Tibial artery (tissue), 4 donors: Measurements from ENCODE around the gene C1QTNF3.

ENCODE experiments used
- DNase-seq, 2 donors: peaks; one replicate each; pipeline ENCODE4 v3.0.0-alpha.2; 2019
- H3K27ac ChIP-seq, 2 donors: fragments of 200-600 bp; sonication (generic) in 1 of 2; 1 replicate in 1 of 2; 2 replicates in 1 of 2; pipeline ENCODE4 v1.5.1; 2018 to 2019; ENCODE audit warnings: mild to moderate bottlenecking in 1 of 2
- H3K27me3 ChIP-seq, 2 donors: fragments of 200-600 bp; sonication (generic) in 1 of 2; one replicate each; pipeline versions ENCODE4 v1.5.1 to v1.6.0; 2016 to 2019
- H3K36me3 ChIP-seq, 3 donors: fragments of 200-600 bp; sonication (generic) in 2 of 3; one replicate each; pipeline ENCODE4 v1.5.1; 2016 to 2019; ENCODE audit warnings: mild to moderate bottlenecking in 2 of 3
- H3K4me1 ChIP-seq, 4 donors: fragments of 200-600 bp; sonication (generic) in 2 of 4; 1 replicate in 3 of 4; 2 replicates in 1 of 4; pipeline ENCODE4 v1.5.1; 2016 to 2019
- H3K4me3 ChIP-seq, 2 donors: fragments of 200-600 bp; sonication (generic) in 1 of 2; 1 replicate in 1 of 2; 2 replicates in 1 of 2; pipeline ENCODE4 v1.5.1; 2018 to 2019; ENCODE audit warnings: mild to moderate bottlenecking in 2 of 2
- H3K9me3 ChIP-seq, 3 donors: fragments of 200-600 bp; sonication (generic) in 1 of 3; one replicate each; pipeline ENCODE4 v1.5.1; 2016 to 2019
- intact Hi-C: fragments of 100-400 bp; cut with DNase I; formaldehyde crosslinking; loops from one replicate; pipeline ENCODE4 v1.15.0; 2023; ENCODE audit warnings: low total_unique reads
- TF ChIP-seq, protein P1 (sequence below), 2 experiments: fragments of 200-600 bp in 1 of 2; fragments of 450-650 bp in 1 of 2; IDR thresholded peaks; one replicate each; pipeline ENCODE4 v1.5.1; 2017 to 2019; ENCODE audit warnings: antibody characterized with exemption in 2 of 2, mild to moderate bottlenecking in 1 of 2, moderate library complexity in 1 of 2

The C1QTNF3 gene

DNA sequence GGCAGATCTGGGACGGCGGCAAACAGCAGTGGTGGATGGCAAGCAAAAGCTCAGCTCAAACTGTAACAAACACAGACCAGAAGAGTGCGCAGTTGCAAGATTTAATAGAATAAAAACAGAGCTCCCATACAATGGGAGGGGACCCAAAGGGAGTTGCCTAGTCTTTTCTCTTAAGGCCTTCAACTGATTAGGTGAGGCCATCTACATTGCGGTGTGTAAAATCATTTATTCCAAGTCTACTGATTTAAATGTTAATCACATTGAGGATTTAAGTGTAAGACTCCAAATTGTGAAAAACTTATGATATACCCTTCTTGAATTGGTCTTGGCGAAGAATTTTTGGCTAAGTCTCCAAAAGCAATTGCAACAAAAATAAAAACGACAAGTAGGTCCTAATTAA is 21.6 kb upstream of the C1QTNF3 start:
- TF ChIP-seq, protein P1, sequence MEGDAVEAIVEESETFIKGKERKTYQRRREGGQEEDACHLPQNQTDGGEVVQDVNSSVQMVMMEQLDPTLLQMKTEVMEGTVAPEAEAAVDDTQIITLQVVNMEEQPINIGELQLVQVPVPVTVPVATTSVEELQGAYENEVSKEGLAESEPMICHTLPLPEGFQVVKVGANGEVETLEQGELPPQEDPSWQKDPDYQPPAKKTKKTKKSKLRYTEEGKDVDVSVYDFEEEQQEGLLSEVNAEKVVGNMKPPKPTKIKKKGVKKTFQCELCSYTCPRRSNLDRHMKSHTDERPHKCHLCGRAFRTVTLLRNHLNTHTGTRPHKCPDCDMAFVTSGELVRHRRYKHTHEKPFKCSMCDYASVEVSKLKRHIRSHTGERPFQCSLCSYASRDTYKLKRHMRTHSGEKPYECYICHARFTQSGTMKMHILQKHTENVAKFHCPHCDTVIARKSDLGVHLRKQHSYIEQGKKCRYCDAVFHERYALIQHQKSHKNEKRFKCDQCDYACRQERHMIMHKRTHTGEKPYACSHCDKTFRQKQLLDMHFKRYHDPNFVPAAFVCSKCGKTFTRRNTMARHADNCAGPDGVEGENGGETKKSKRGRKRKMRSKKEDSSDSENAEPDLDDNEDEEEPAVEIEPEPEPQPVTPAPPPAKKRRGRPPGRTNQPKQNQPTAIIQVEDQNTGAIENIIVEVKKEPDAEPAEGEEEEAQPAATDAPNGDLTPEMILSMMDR (IDR thresholded peaks at IDR 0.05) = no peak
- Histone ChIP-seq H3K4me3 (no peak overlapping the region), H3K4me1 (no peaks in the 10 kb centered on the region), H3K36me3 (peaks cover 0 to 7% (median 0%) of the 10 kb centered on the region in 3 donors), H3K9me3 (no peaks in the 10 kb centered on the region), H3K27me3 (no peaks in the 10 kb centered on the region), H3K27ac (no peak overlapping the region)
- intact Hi-C loops = no loop called here
- DNase-seq = no peak

DNA sequence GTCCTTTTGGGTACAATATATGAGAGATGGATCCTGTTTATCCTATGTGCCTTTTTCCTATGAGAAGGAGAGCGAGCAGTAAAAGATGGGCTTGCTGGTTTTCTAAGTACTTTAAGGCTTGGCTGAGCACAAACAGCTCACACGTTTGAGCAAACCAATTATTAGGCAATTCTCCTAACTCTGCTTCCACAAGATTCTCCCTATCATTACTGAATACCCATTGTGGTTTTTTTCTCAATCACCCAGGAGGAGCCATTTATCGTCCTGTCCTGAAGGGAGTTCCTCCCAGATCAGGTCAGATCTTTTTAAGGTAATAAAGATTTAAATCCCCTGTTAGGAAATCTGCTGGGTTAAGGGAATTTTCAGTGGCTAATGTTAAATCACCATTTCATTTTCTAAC is 19.4 kb upstream of the C1QTNF3 start:
- Histone ChIP-seq H3K36me3 (peaks cover 0 to 7% (median 0%) of the 10 kb centered on the region in 3 donors), H3K9me3 (no peaks in the 10 kb centered on the region), H3K4me3 (no peak overlapping the region), H3K4me1 (no peaks in the 10 kb centered on the region), H3K27ac (no peak overlapping the region), H3K27me3 (no peaks in the 10 kb centered on the region)
- TF ChIP-seq, protein P1 (IDR thresholded peaks at IDR 0.05) = no peak
- intact Hi-C loops = no loop called here
- no peak for DNase-seq

DNA sequence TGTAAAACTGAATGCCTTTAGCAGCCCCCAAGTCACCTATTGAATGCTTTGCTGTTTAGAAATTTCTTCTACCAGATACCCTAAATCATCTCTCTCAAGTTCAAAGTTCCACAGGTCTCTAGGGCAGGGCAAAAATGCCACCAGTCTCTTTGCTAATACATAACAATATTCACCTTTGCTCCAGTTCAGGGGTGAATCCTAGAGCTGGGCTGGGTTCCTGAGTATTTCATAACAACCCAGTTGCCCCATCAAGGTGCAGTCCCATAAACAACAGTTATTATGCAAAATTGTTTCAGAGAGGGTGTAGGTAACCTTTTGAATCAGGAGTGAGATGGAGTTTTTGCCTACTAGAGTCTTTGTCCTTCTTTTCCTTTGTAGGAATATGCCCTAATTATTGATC is 19.0 kb upstream of the C1QTNF3 start:
- no peaks in the 10 kb centered on the region for H3K4me1 ChIP-seq
- TF ChIP-seq, protein P1 (IDR thresholded peaks at IDR 0.05) = no peak

DNA sequence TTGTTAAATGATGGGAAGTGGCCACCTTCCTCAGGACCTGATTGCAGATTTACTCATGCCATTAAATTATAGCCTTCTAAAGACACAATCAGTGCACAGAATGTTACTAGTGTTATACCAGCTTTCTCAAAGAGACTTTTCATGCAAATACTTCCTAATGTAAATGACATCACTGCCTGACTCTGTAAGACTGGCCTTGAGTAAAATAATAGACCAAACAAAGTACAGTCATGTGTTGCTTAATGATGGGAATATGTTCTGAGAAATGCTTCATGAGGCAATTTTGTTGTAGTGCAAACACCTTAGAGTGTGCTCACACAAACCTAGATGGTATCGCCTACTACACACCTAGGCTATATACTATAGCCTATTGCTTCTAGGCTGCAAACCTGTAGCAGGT is 17.0 kb upstream of the C1QTNF3 start:
- Histone ChIP-seq H3K4me3 (no peak overlapping the region), H3K4me1 (no peaks in the 10 kb centered on the region), H3K9me3 (no peaks in the 10 kb centered on the region), H3K27me3 (no peaks in the 10 kb centered on the region), H3K36me3 (peaks cover 0 to 7% (median 0%) of the 10 kb centered on the region in 3 donors), H3K27ac (no peak overlapping the region)
- TF ChIP-seq, protein P1 (IDR thresholded peaks at IDR 0.05) = no peak
- DNase-seq = no peak
- intact Hi-C loops = no loop called here

More for the DNA sequence above, 19.0 kb upstream of the C1QTNF3 start:
- H3K4me3 ChIP-seq = no peak overlapping the region
- no peak for DNase-seq
- no peak overlapping the region for H3K27ac ChIP-seq
- peaks cover 0 to 7% (median 0%) of the 10 kb centered on the region in 3 donors for H3K36me3 ChIP-seq
- intact Hi-C loops = no loop called here
- H3K9me3 ChIP-seq = no peaks in the 10 kb centered on the region
- H3K27me3 ChIP-seq = no peaks in the 10 kb centered on the region

DNA sequence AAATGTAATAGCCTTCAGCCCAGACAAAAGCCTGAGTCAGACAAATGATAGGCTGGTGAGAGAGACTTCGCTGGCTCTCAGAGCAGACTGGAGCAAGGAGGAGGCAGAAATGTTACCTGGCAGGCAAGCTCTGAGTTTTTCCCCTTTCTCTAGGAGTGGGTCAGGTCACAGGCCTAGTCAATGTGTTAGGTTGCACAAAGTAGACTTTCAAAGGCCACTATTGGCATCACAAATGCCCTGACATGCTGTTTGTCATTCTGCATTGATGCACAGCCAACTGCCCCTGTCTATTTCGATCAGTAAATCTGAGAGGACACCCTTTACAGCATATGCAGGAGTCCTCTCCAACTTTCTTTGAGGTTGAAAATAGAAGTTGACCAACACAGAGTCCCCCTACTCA is 15.5 kb upstream of the C1QTNF3 start:
- H3K27me3 ChIP-seq = no peaks in the 10 kb centered on the region
- no peaks in the 10 kb centered on the region for H3K36me3 ChIP-seq
- peaks cover 0 to 6% (median 0%) of the 10 kb centered on the region in 4 donors for H3K4me1 ChIP-seq
- DNase-seq = no peak
- no peak overlapping the region for H3K27ac ChIP-seq
- TF ChIP-seq, protein P1 (IDR thresholded peaks at IDR 0.05) = no peak
- intact Hi-C loops = no loop called here
- H3K9me3 ChIP-seq = no peaks in the 10 kb centered on the region
- no peak overlapping the region for H3K4me3 ChIP-seq

DNA sequence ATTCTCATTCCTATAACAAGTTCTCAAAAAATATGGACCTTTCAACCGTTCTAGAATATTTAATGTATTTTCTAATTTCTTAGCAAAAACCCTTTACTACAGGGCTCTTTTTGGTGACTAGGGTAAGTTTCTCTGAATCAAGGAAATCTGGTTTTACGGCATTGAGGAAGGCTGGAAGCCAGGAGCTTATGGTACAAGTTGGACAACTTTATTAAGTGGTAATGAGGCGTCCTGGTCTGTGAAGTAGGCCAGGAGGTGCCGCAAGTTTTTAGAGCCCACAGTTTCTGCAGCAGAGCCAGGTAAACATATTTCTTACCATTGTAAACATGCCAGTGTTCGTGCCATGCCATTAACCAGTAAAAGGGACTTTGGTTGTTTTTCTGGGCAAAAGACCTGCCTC is 14.6 kb upstream of the C1QTNF3 start:
- Histone ChIP-seq H3K4me3 (no peak overlapping the region), H3K27me3 (no peaks in the 10 kb centered on the region), H3K36me3 (no peaks in the 10 kb centered on the region), H3K27ac (no peak overlapping the region), H3K4me1 (peaks cover 0 to 16% (median 2%) of the 10 kb centered on the region in 4 donors), H3K9me3 (no peaks in the 10 kb centered on the region)
- intact Hi-C loops = no loop called here
- TF ChIP-seq, protein P1 (IDR thresholded peaks at IDR 0.05) = no peak
- no peak for DNase-seq
